HEK293T (cell line): ENCODE measurements around the gene SPATA21.

Source experiments
- HDGF ChIP-seq: fragments of 450-650 bp; IDR thresholded peaks from 2 replicates; pipeline ENCODE4 v1.6.1; 2017; ENCODE audit warnings: antibody characterized with exemption, borderline replicate concordance
- NFRKB ChIP-seq: fragments of 450-650 bp; IDR thresholded peaks from 2 replicates; pipeline ENCODE4 v1.6.1; 2016; ENCODE audit warnings: mild to moderate bottlenecking, moderate library complexity
- SUZ12 ChIP-seq: fragments of 450-650 bp; IDR thresholded peaks from 2 replicates; pipeline ENCODE4 v1.6.1; 2016; ENCODE audit warnings: mild to moderate bottlenecking

DNA sequence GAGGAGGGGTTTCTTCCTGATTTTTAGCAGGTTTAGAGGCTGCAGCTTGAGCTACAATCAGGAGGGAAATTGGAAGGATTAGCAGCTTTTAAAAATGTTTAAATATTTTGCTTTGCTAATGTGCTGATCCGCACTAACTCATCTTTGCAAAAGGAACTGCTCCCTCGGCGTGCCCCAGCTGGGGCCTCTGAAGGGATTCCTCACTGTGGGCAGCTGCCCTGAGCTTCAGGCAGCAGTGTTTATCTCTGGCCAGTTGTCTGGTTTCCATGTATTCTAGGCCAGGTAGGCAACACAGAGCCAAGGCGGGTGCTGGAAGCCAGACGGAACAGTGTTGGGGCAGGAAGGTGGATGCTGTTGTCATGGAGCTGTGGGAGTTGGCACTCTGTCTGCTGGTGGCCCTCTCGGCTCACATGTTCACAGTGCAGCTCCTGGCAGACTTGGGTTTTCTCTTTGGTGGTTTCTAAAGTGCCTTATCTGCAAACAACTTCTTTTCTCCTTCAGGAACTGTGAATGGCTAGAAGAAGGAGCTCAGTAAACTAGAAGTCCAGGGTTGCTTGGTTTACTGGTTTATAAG is 22.2 kb upstream of the SPATA21 start:
- TF ChIP-seq SUZ12 (no peak), HDGF (no peak), NFRKB (no peak)
